PFSK-1 (cell line): ENCODE results near the gene SFI1.
A peak's percentile ranks its signal among the peaks of the same experiment; 100 is the strongest.

Source experiments
- FOXP2 ChIP-seq: optimal IDR thresholded peaks from 2 replicates; pipeline ENCODE3; 2011; ENCODE audit warnings: borderline replicate concordance, control low read depth, inconsistent platforms; ENCODE audit not compliant: insufficient read depth; ENCODE audit errors: extremely low read length, extremely low read depth
- POLR2AphosphoS5 ChIP-seq: IDR thresholded peaks from 2 replicates; pipeline ENCODE4 v1.6.1; 2012; ENCODE audit warnings: low read depth, mild to moderate bottlenecking, control low read depth, low read length, moderate library complexity
- SIN3A ChIP-seq: IDR thresholded peaks from 2 replicates; pipeline ENCODE4 v1.6.1; 2012; ENCODE audit warnings: mild to moderate bottlenecking, low read length, moderate library complexity, borderline replicate concordance; ENCODE audit not compliant: insufficient read depth
- TAF1 ChIP-seq: IDR thresholded peaks from 2 replicates; pipeline ENCODE4 v1.6.1; 2012; ENCODE audit warnings: low read length, control low read depth, borderline replicate concordance; ENCODE audit not compliant: insufficient read depth
- TF ChIP-seq, protein P1 (sequence below), 2 experiments: IDR thresholded peaks; 2 replicates each; pipeline versions ENCODE4 v1.6.1 to v1.8.0; 2011 to 2012; ENCODE audit warnings: low read depth in 2 of 2, low read length in 2 of 2, control low read depth in 1 of 2, inconsistent platforms in 1 of 2, mild to moderate bottlenecking in 1 of 2, moderate library complexity in 1 of 2; ENCODE audit not compliant: insufficient read depth in 1 of 2

The SFI1 gene

DNA sequence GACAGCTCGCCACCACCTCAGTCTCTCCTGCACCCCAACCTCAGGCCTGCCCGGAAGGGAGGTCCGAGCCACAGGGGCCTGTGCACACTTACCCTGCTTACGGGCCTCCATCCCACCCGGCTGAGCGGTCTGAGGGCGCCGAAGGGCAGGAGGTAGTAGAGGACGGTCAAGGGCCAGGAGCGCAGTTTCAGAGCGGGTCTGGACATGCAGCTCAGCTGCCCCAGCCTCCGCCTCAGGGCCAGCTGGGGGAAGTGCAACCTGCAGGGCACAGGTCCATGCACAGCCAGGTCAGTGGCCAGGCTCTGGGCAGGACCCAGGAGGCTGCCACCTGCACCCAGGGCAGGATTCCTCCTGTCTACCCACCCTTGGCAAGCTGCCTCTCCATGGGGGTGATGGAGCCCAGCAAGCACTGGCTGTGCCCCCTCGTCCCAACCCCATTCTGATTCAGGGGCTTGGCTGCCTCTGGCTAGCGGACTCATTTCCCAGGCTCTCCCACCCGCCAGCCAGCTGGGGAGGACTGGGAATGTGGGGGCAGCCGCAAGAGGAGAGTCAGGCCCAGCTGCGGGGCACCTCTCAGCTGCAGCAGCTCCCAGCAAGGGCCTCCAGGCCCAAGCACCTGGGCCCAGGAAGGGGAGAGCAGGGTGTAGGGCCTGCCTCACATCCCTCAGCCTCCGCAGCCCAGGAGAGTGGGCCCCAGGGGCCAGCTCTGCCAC, 127.4 kb downstream of the SFI1 start:
- TF ChIP-seq, protein P1, sequence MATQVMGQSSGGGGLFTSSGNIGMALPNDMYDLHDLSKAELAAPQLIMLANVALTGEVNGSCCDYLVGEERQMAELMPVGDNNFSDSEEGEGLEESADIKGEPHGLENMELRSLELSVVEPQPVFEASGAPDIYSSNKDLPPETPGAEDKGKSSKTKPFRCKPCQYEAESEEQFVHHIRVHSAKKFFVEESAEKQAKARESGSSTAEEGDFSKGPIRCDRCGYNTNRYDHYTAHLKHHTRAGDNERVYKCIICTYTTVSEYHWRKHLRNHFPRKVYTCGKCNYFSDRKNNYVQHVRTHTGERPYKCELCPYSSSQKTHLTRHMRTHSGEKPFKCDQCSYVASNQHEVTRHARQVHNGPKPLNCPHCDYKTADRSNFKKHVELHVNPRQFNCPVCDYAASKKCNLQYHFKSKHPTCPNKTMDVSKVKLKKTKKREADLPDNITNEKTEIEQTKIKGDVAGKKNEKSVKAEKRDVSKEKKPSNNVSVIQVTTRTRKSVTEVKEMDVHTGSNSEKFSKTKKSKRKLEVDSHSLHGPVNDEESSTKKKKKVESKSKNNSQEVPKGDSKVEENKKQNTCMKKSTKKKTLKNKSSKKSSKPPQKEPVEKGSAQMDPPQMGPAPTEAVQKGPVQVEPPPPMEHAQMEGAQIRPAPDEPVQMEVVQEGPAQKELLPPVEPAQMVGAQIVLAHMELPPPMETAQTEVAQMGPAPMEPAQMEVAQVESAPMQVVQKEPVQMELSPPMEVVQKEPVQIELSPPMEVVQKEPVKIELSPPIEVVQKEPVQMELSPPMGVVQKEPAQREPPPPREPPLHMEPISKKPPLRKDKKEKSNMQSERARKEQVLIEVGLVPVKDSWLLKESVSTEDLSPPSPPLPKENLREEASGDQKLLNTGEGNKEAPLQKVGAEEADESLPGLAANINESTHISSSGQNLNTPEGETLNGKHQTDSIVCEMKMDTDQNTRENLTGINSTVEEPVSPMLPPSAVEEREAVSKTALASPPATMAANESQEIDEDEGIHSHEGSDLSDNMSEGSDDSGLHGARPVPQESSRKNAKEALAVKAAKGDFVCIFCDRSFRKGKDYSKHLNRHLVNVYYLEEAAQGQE (IDR thresholded peaks at IDR 0.05; ENCODE audit: insufficient read depth in 1 of 2, low read depth in 2 of 2, low read length in 2 of 2): no peak
- TF ChIP-seq SIN3A: no peak
- TF ChIP-seq FOXP2: no peak
- no peak for TF ChIP-seq POLR2AphosphoS5
- no peak for TF ChIP-seq TAF1

DNA sequence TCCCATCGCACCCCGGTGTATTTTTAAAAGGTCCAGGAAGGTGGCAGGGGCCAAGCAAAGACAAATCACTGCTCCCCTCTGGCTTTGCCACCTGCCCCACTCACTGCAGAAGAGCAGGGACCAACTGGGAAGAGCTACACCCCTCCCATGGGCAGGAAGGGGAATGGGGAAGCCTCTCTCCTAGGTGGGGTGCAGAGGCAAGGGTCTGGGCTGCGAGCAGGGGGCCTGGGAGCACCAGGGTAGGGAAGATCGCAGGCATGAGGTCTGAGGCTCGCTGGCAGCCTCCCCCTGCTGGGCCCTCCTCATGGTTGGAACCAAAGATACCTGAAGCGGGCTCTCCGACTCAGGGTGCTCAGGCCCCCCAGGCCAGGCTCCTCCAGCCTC, 128.9 kb downstream of the SFI1 start:
- TF ChIP-seq FOXP2 (no peak), TAF1 (no peak), SIN3A (no peak), POLR2AphosphoS5 (no peak)
- TF ChIP-seq, protein P1 (IDR thresholded peaks at IDR 0.05; ENCODE audit: insufficient read depth in 1 of 2, low read depth in 2 of 2, low read length in 2 of 2): no peak

- TF ChIP-seq FOXP2 (peak; percentile 71), TAF1 (no peak), SIN3A (0 out of 2 replicates have a peak, but pooled peaks have one; percentile 27), POLR2AphosphoS5 (no peak)
- TF ChIP-seq, protein P1 (IDR thresholded peaks at IDR 0.05; ENCODE audit: insufficient read depth in 1 of 2, low read depth in 2 of 2, low read length in 2 of 2): no peak
These were observed 129.5 kb downstream of the SFI1 start for GRCh38 chr22:31625661-31626426.

GRCh38 chr22:31626427-31627150, 130.3 kb downstream of the SFI1 start:
- TF ChIP-seq, protein P1 (IDR thresholded peaks at IDR 0.05; ENCODE audit: insufficient read depth in 1 of 2, low read depth in 2 of 2, low read length in 2 of 2): no peak
- TF ChIP-seq TAF1 (no peak), POLR2AphosphoS5 (no peak), SIN3A (no peak), FOXP2 (no peak)
